Measurements from ENCODE around the gene RSPH10B.
"Not testable (repeated sequence)": the region's sequence is repeated elsewhere in the genome, so short reads cannot be mapped to it uniquely, and the experiment has no call there.

Gene RSPH10B

GRCh38 chr7:5924630-5925029 lies 45.9 kb downstream of the RSPH10B start:
- H3K9ac ChIP-seq (ENCODE audit: low read length in 2 of 2); H3K27ac ChIP-seq (ENCODE audit: low read length); H3K4me3 ChIP-seq (ENCODE audit: low read length in 2 of 2); H3K4me1 ChIP-seq (ENCODE audit: control insufficient read depth, insufficient read depth, low read length); H3K36me3 ChIP-seq (ENCODE audit: control insufficient read depth in 2 of 2, insufficient read depth in 2 of 2, low read length in 2 of 2); H3K27me3 ChIP-seq (ENCODE audit: control insufficient read depth in 1 of 2, insufficient read depth in 2 of 2, low read length in 2 of 2); H3K9me3 ChIP-seq (ENCODE audit: control insufficient read depth in 2 of 2, low read length in 2 of 2): not testable (repeated sequence)

DNA sequence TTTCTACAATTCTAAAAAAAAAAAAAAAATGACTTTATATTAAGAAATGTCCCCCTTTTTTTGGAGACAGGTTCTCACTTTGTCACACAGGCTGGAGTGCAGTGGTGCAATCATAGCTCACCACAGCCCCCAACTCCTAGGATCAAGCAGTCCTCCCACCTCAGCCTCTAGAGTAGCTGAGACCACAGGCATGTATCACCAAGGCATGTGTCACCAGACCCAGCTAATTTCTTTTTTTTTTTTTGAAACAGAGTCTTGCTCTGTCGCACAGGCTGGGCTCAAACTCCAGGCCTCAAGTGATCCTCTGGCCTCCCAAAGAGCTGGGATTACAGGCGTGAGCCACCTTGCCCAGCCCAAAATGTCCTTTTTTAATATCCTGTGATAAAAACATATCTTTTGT lies 46.3 kb downstream of the RSPH10B start:
- not testable (repeated sequence) for H3K9ac ChIP-seq (ENCODE audit: low read length in 2 of 2); H3K27ac ChIP-seq (ENCODE audit: low read length); H3K27me3 ChIP-seq (ENCODE audit: control insufficient read depth in 1 of 2, insufficient read depth in 2 of 2, low read length in 2 of 2); H3K36me3 ChIP-seq (ENCODE audit: control insufficient read depth in 2 of 2, insufficient read depth in 2 of 2, low read length in 2 of 2); H3K9me3 ChIP-seq (ENCODE audit: control insufficient read depth in 2 of 2, low read length in 2 of 2); H3K4me1 ChIP-seq (ENCODE audit: control insufficient read depth, insufficient read depth, low read length); H3K4me3 ChIP-seq (ENCODE audit: low read length in 2 of 2)

GRCh38 chr7:5916529-5916928 lies 54.0 kb downstream of the RSPH10B start:
- not testable (repeated sequence) for H3K9me3 ChIP-seq (ENCODE audit: control insufficient read depth in 2 of 2, low read length in 2 of 2); H3K4me3 ChIP-seq (ENCODE audit: low read length in 2 of 2); H3K4me1 ChIP-seq (ENCODE audit: control insufficient read depth, insufficient read depth, low read length); H3K27me3 ChIP-seq (ENCODE audit: control insufficient read depth in 1 of 2, insufficient read depth in 2 of 2, low read length in 2 of 2); H3K9ac ChIP-seq (ENCODE audit: low read length in 2 of 2); H3K27ac ChIP-seq (ENCODE audit: low read length); H3K36me3 ChIP-seq (ENCODE audit: control insufficient read depth in 2 of 2, insufficient read depth in 2 of 2, low read length in 2 of 2)

DNA sequence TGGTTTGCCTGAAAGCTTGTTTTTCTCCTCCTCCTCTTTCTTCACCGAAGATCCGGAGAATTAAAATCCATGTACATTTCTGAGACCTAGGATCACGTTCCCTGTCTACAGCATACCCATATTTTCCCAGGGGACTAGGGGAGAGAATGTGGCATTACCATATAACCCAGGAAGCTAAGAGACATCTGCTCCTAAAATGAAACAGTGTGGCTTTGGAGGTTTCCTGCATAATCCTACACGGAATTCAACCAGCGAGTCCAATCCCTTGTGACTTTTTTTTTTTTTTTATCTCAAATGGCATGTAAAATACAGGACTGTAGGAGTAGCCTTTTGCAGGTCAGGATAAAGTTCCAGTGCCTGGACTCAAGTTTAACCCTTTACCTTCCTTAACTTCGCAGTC lies 61.7 kb downstream of the RSPH10B start:
- not testable (repeated sequence) for H3K27ac ChIP-seq (ENCODE audit: low read length); H3K36me3 ChIP-seq (ENCODE audit: control insufficient read depth in 2 of 2, insufficient read depth in 2 of 2, low read length in 2 of 2); H3K27me3 ChIP-seq (ENCODE audit: control insufficient read depth in 1 of 2, insufficient read depth in 2 of 2, low read length in 2 of 2); H3K9me3 ChIP-seq (ENCODE audit: control insufficient read depth in 2 of 2, low read length in 2 of 2); H3K4me3 ChIP-seq (ENCODE audit: low read length in 2 of 2); H3K9ac ChIP-seq (ENCODE audit: low read length in 2 of 2); H3K4me1 ChIP-seq (ENCODE audit: control insufficient read depth, insufficient read depth, low read length)

DNA sequence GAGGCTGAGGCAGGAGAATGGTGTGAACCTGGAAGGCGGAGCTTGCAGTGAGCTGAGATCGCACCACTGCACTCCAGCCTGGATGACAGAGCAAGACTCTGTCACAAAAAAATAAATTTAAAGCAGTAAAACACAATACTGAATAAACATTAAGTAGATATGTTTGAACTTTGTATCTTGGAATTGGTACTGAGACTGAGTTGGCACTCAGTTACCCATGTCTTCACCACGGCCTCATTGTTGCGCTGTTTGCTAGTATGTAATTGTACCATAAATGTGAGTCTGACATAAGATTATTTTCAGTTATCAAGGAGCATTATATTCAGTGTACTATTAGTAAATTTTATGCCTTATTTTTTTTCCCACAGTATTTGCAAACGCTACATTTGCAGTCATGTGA lies 65.8 kb downstream of the RSPH10B start:
- not testable (repeated sequence) for H3K9me3 ChIP-seq (ENCODE audit: control insufficient read depth in 2 of 2, low read length in 2 of 2); H3K4me3 ChIP-seq (ENCODE audit: low read length in 2 of 2); H3K27me3 ChIP-seq (ENCODE audit: control insufficient read depth in 1 of 2, insufficient read depth in 2 of 2, low read length in 2 of 2); H3K4me1 ChIP-seq (ENCODE audit: control insufficient read depth, insufficient read depth, low read length); H3K36me3 ChIP-seq (ENCODE audit: control insufficient read depth in 2 of 2, insufficient read depth in 2 of 2, low read length in 2 of 2); H3K27ac ChIP-seq (ENCODE audit: low read length); H3K9ac ChIP-seq (ENCODE audit: low read length in 2 of 2)

GRCh38 chr7:5903002-5903401 lies 67.5 kb downstream of the RSPH10B start:
- not testable (repeated sequence) for H3K27me3 ChIP-seq (ENCODE audit: control insufficient read depth in 1 of 2, insufficient read depth in 2 of 2, low read length in 2 of 2); H3K9me3 ChIP-seq (ENCODE audit: control insufficient read depth in 2 of 2, low read length in 2 of 2); H3K9ac ChIP-seq (ENCODE audit: low read length in 2 of 2); H3K36me3 ChIP-seq (ENCODE audit: control insufficient read depth in 2 of 2, insufficient read depth in 2 of 2, low read length in 2 of 2); H3K4me3 ChIP-seq (ENCODE audit: low read length in 2 of 2); H3K27ac ChIP-seq (ENCODE audit: low read length); H3K4me1 ChIP-seq (ENCODE audit: control insufficient read depth, insufficient read depth, low read length)

- H3K4me3 ChIP-seq (ENCODE audit: low read length in 2 of 2) = peak within 1 kb of the TSS in 1 of 2 donors; percentile 49
- H3K36me3 ChIP-seq (ENCODE audit: control insufficient read depth in 2 of 2, insufficient read depth in 2 of 2, low read length in 2 of 2); H3K27ac ChIP-seq (ENCODE audit: low read length); H3K9ac ChIP-seq (ENCODE audit: low read length in 2 of 2); H3K27me3 ChIP-seq (ENCODE audit: control insufficient read depth in 1 of 2, insufficient read depth in 2 of 2, low read length in 2 of 2); H3K4me1 ChIP-seq (ENCODE audit: control insufficient read depth, insufficient read depth, low read length); H3K9me3 ChIP-seq (ENCODE audit: control insufficient read depth in 2 of 2, low read length in 2 of 2): not testable (repeated sequence)
These were observed 71.8 kb downstream of the RSPH10B start, which contains the start of gene CCZ1 for GRCh38 chr7:5898480-5899224. Gene CCZ1, plus strand, starts transcription at chr7:5898733. Its CDS starts 67 bp downstream, at chr7:5898800.

DNA sequence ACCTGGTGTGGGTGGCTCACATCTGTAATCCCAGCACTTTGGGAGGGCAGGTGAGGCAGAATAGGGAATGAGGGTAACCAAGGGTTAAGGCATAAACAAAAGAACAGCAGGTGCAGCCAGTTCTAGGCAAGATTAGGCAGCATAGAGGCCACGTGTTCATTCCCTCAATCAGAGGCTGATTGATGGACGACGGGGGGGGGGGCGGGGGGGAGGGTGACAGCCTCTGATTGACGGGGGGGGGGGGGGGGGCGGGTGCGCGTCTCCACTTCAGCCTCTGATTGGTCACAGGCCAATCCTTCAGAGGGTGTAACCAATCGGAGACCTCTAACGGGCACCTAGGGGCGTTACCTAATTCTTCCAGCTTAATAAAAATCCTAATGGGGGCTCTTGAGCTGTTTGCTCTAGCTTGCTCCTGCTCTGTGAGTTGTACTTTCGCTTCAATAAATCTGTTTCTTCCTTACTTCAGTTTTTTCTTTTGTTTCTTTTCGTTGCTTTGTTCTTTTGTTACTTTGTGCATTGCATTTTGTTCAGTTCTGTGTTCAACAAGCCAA lies 73.0 kb downstream of the RSPH10B start:
- not testable (repeated sequence) for H3K4me3 ChIP-seq (ENCODE audit: low read length in 2 of 2); H3K9me3 ChIP-seq (ENCODE audit: control insufficient read depth in 2 of 2, low read length in 2 of 2); H3K36me3 ChIP-seq (ENCODE audit: control insufficient read depth in 2 of 2, insufficient read depth in 2 of 2, low read length in 2 of 2); H3K27ac ChIP-seq (ENCODE audit: low read length); H3K4me1 ChIP-seq (ENCODE audit: control insufficient read depth, insufficient read depth, low read length); H3K9ac ChIP-seq (ENCODE audit: low read length in 2 of 2); H3K27me3 ChIP-seq (ENCODE audit: control insufficient read depth in 1 of 2, insufficient read depth in 2 of 2, low read length in 2 of 2)

GRCh38 chr7:5892498-5892897 lies 78.0 kb downstream of the RSPH10B start:
- Histone ChIP-seq H3K27me3 (ENCODE audit: control insufficient read depth in 1 of 2, insufficient read depth in 2 of 2, low read length in 2 of 2) (no peaks in the 10 kb centered on the region), H3K36me3 (ENCODE audit: control insufficient read depth in 2 of 2, insufficient read depth in 2 of 2, low read length in 2 of 2) (no peaks in the 10 kb centered on the region), H3K9me3 (ENCODE audit: control insufficient read depth in 2 of 2, low read length in 2 of 2) (no peaks in the 10 kb centered on the region), H3K27ac (ENCODE audit: low read length) (no peak overlapping the region), H3K4me3 (ENCODE audit: low read length in 2 of 2) (no peak overlapping the region), H3K4me1 (ENCODE audit: control insufficient read depth, insufficient read depth, low read length) (no peaks in the 10 kb centered on the region), H3K9ac (ENCODE audit: low read length in 2 of 2) (no peak overlapping the region)

DNA sequence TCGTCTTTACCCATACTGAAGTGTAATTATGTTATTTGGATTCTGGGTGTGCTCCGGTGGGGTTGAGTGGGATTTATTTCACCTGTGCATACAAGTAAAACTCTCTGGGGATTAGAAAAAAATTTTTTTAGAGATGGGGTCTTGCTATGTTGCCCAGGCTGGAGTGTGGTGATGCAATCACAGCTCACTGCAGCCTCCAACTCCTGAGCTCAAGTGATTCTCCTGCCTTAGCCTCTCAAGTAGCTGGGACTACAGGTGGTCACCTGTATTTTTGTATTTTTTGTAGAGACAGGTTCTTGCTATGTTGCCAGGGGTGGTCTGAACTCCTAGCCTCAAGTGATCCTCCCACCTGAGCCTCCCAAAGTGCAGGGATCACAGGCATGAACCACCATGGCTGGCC lies 80.2 kb downstream of the RSPH10B start:
- not testable (repeated sequence) for H3K36me3 ChIP-seq (ENCODE audit: control insufficient read depth in 2 of 2, insufficient read depth in 2 of 2, low read length in 2 of 2); H3K27me3 ChIP-seq (ENCODE audit: control insufficient read depth in 1 of 2, insufficient read depth in 2 of 2, low read length in 2 of 2); H3K4me1 ChIP-seq (ENCODE audit: control insufficient read depth, insufficient read depth, low read length); H3K4me3 ChIP-seq (ENCODE audit: low read length in 2 of 2); H3K9me3 ChIP-seq (ENCODE audit: control insufficient read depth in 2 of 2, low read length in 2 of 2); H3K9ac ChIP-seq (ENCODE audit: low read length in 2 of 2); H3K27ac ChIP-seq (ENCODE audit: low read length)

DNA sequence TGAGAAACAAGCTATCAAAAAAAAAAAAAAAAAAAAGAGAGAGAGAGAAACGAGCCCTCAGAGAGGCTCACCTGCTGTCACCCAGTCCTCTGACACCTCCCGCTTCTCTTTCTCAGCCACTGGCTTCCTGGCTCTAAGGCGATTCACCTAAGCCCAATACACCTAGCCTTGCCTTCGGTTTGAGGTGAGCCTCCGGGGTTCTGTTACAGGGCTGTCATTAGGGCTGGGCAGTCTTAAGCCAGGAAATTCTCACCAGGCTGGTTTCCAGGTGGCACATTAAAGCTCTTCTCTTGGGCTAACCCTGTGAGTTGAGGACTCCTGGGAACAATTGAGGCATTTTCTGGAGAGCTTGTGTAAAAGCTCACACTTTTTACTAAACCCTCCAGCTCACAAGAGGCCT lies 82.5 kb downstream of the RSPH10B start:
- not testable (repeated sequence) for H3K27me3 ChIP-seq (ENCODE audit: control insufficient read depth in 1 of 2, insufficient read depth in 2 of 2, low read length in 2 of 2); H3K9ac ChIP-seq (ENCODE audit: low read length in 2 of 2); H3K36me3 ChIP-seq (ENCODE audit: control insufficient read depth in 2 of 2, insufficient read depth in 2 of 2, low read length in 2 of 2); H3K27ac ChIP-seq (ENCODE audit: low read length); H3K4me1 ChIP-seq (ENCODE audit: control insufficient read depth, insufficient read depth, low read length); H3K9me3 ChIP-seq (ENCODE audit: control insufficient read depth in 2 of 2, low read length in 2 of 2); H3K4me3 ChIP-seq (ENCODE audit: low read length in 2 of 2)

Data from stomach smooth muscle (tissue), 2 donors.